Hindlimb muscle (tissue), 1 donor: ENCODE data around the gene TMEM59L. TPM values are rescaled to one million over a fixed set of nuclear protein-coding genes. Genes with fewer than 3 reads are reported as not detected.

Experiments used
- DNase-seq: peaks from one replicate; pipeline ENCODE4 v3.0.0-alpha.2; 2013
- polyA plus RNA-seq: library from polyadenylated mRNA; unstranded; fragments of 120-200 nt; gene quantifications from one replicate; pipeline ENCODE4 v1.2.1, GENCODE V29; 2013; ENCODE audit not compliant: insufficient read length

Gene TMEM59L
- polyA plus RNA-seq, 1 donor = 3.5 TPM

GRCh38 chr19:18608805-18609716 is 3.6 kb upstream of the TMEM59L start:
- DNase-seq = no peak

GRCh38 chr19:18609717-18610051 is 3.0 kb upstream of the TMEM59L start:
- no peak for DNase-seq

- no peak for DNase-seq
Observed at GRCh38 chr19:18610245-18610555, 2.5 kb upstream of the TMEM59L start.

- no peak for DNase-seq
Observed at GRCh38 chr19:18610556-18611326, 1.9 kb upstream of the TMEM59L start.

- DNase-seq = no peak
Observed at GRCh38 chr19:18611327-18612050, 1.2 kb upstream of the TMEM59L start.

- DNase-seq = no peak
Observed at GRCh38 chr19:18612051-18612771, 459 bp upstream of the TMEM59L start.

- DNase-seq = no peak
Observed at GRCh38 chr19:18613589-18614234, 1.0 kb downstream of the TMEM59L start.

GRCh38 chr19:18616023-18616422 is 3.4 kb downstream of the TMEM59L start:
- no peak for DNase-seq

GRCh38 chr19:18617562-18617961 is 4.9 kb downstream of the TMEM59L start:
- DNase-seq = no peak

- no peak for DNase-seq
Observed at GRCh38 chr19:18618236-18618635, 5.6 kb downstream of the TMEM59L start.

GRCh38 chr19:18620311-18620710 is 7.6 kb downstream of the TMEM59L start:
- DNase-seq = no peak

GRCh38 chr19:18620902-18621301 is 8.2 kb downstream of the TMEM59L start:
- DNase-seq = no peak

- DNase-seq = no peak
Observed at GRCh38 chr19:18626906-18627305, 14.2 kb downstream of the TMEM59L start.

GRCh38 chr19:18629166-18630088 is 16.8 kb downstream of the TMEM59L start:
- DNase-seq = no peak

GRCh38 chr19:18633321-18633720 is 20.7 kb downstream of the TMEM59L start:
- no peak for DNase-seq

- no peak for DNase-seq
Observed at GRCh38 chr19:18634612-18635297, 22.1 kb downstream of the TMEM59L start.

GRCh38 chr19:18635831-18636182 is 23.1 kb downstream of the TMEM59L start:
- no peak for DNase-seq

- peak; percentile 87 for DNase-seq
Observed at GRCh38 chr19:18636183-18636968, 23.7 kb downstream of the TMEM59L start.

- no peak for DNase-seq
Observed at GRCh38 chr19:18636969-18637629, 24.4 kb downstream of the TMEM59L start, which contains the start of gene KLHL26. Gene KLHL26, plus strand, starts transcription at chr19:18637028. Its CDS starts 27 bp downstream, at chr19:18637055.
